Stomach (tissue), 9 donors: Measurements from ENCODE around the gene SOWAHA. TPM values are rescaled to one million over a fixed set of nuclear protein-coding genes. Genes with fewer than 3 reads are reported as not detected.
"Not testable (repeated sequence)": the region's sequence is repeated elsewhere in the genome, so short reads cannot be mapped to it uniquely, and the experiment has no call there.

Experiments
- DNase-seq, 2 donors: peaks; one replicate each; pipeline versions ENCODE4 v3.0.0 to v3.0.0-alpha.2; 2013 to 2019
- H3K27ac ChIP-seq, 5 donors: fragments of 200-600 bp in 4 of 5; sonication (generic) in 4 of 5; one replicate each; pipeline ENCODE4 v1.5.1; 2013 to 2019; ENCODE audit warnings: mild to moderate bottlenecking in 1 of 5, moderate library complexity in 1 of 5
- H3K27me3 ChIP-seq, 3 donors: fragments of 200-600 bp; sonication (generic); one replicate each; pipeline ENCODE4 v1.5.1; 2017 to 2019; ENCODE audit warnings: mixed run types in 1 of 3
- H3K36me3 ChIP-seq, 4 donors: fragments of 200-600 bp; sonication (generic); 1 replicate in 3 of 4; 2 replicates in 1 of 4; pipeline ENCODE4 v1.5.1; 2016 to 2019
- H3K4me1 ChIP-seq, 4 donors: fragments of 200-600 bp; sonication (generic); one replicate each; pipeline ENCODE4 v1.5.1; 2016 to 2019
- H3K4me3 ChIP-seq, 4 donors: fragments of 200-600 bp; sonication (generic) in 3 of 4; one replicate each; pipeline ENCODE4 v1.5.1; 2016 to 2019; ENCODE audit warnings: mild to moderate bottlenecking in 1 of 4
- H3K9me3 ChIP-seq, 4 donors: fragments of 200-600 bp; sonication (generic); one replicate each; pipeline ENCODE4 v1.5.1; 2016 to 2019
- CTCF ChIP-seq, 7 experiments: fragments of 450-650 bp in 4 of 7; fragments of 200-600 bp in 3 of 7; sonication (generic) in 3 of 7; IDR thresholded peaks; one replicate each; pipeline ENCODE4 v1.5.1; 2016 to 2019; ENCODE audit warnings: antibody characterized with exemption in 7 of 7, control low read depth in 2 of 7, mild to moderate bottlenecking in 1 of 7
- EP300 ChIP-seq: sonication (generic); formaldehyde crosslinking; IDR thresholded peaks from one replicate; pipeline ENCODE4 v1.6.1; 2017; ENCODE audit warnings: antibody characterized with exemption
- POLR2A ChIP-seq, 4 donors: fragments of 450-650 bp; IDR thresholded peaks; one replicate each; pipeline ENCODE4 v1.6.1; 2016; ENCODE audit warnings: antibody characterized with exemption in 4 of 4, control low read depth in 2 of 4, mild to moderate bottlenecking in 1 of 4, moderate library complexity in 1 of 4
- POLR2AphosphoS5 ChIP-seq, 3 donors: sonication (generic); formaldehyde crosslinking; IDR thresholded peaks; one replicate each; pipeline ENCODE4 v1.6.1; 2016; ENCODE audit warnings: antibody characterized with exemption in 3 of 3
- WGBS, 5 donors: extraction: QIAGEN DNeasy Blood & Tissue Kit in 3 of 5; methylation state at CpG; one replicate each; pipeline versions ENCODE4 v1.1.5 to v1.1.7; 2013 to 2018; 5-methylcytosine and 5-hydroxymethylcytosine counted together
- intact Hi-C: fragments of 100-400 bp; cut with DNase I; formaldehyde crosslinking; loops from one replicate; pipeline ENCODE4 v1.15.1; 2023; ENCODE audit warnings: low total_unique reads
- polyA plus RNA-seq, 3 donors: library from polyadenylated mRNA; stranded (reverse); fragments of 200-250 nt; gene quantifications; one replicate each; pipeline ENCODE4 v1.2.3, GENCODE V29; 2013
- total RNA-seq, 5 donors: library from RNA; depleted of rRNA; stranded (reverse); fragments of >200 nt; gene quantifications; one replicate each; pipeline versions ENCODE4 v1.1.0 to v1.2.3, GENCODE V29; 2014 to 2016
- donor health status: healthy with polysubstance abuse.
- donor health status: Bipolar disorder and iron deficiency.
- donor health status: healthy.

Gene SOWAHA
- total and polyA plus RNA-seq, 8 donors, result 2.4 to 91.8 (median 6.8) TPM; not detected in 1

GRCh38 chr5:132799392-132799791, 13.7 kb upstream of the SOWAHA start:
- 78 to 91% (median 84%) methylated on average over 2 of the region's 2 CpGs for WGBS, 5 donors
- TF ChIP-seq POLR2AphosphoS5 (IDR thresholded peaks at IDR 0.05) (no peak), CTCF (IDR thresholded peaks at IDR 0.05) (no peak), POLR2A (IDR thresholded peaks at IDR 0.05) (no peak), EP300 (no peak)
- intact Hi-C loops, result no loop called here

GRCh38 chr5:132800545-132800944, 12.6 kb upstream of the SOWAHA start:
- intact Hi-C loops, result no loop called here
- WGBS, 5 donors, result 75 to 83% (median 81%) methylated on average over 2 of the region's 2 CpGs

More at GRCh38 chr5:132799392-132799791, 13.7 kb upstream of the SOWAHA start:
- H3K4me3 ChIP-seq, result no peak overlapping the region
- DNase-seq, result no peak
- no peaks in the 10 kb centered on the region for H3K27me3 ChIP-seq
- no peaks in the 10 kb centered on the region for H3K4me1 ChIP-seq
- no peak overlapping the region for H3K27ac ChIP-seq
- H3K36me3 ChIP-seq, result no peaks in the 10 kb centered on the region
- no peaks in the 10 kb centered on the region for H3K9me3 ChIP-seq

GRCh38 chr5:132802044-132802684, 10.9 kb upstream of the SOWAHA start:
- Histone ChIP-seq H3K4me3 (no peak overlapping the region), H3K9me3 (no peaks in the 10 kb centered on the region), H3K27ac (no peak overlapping the region), H3K36me3 (no peaks in the 10 kb centered on the region), H3K27me3 (no peaks in the 10 kb centered on the region), H3K4me1 (peaks cover 0 to 9% (median 4%) of the 10 kb centered on the region in 4 donors)
- intact Hi-C loops, result no loop called here
- no peak for DNase-seq
- TF ChIP-seq EP300, result no peak
- TF ChIP-seq CTCF (IDR thresholded peaks at IDR 0.05), result peak in 1 of 7 experiments; percentile 10
- WGBS, 5 donors, result 77 to 84% (median 78%) methylated on average over 5 of the region's 5 CpGs

More at GRCh38 chr5:132800545-132800944, 12.6 kb upstream of the SOWAHA start:
- Histone ChIP-seq H3K4me1 (no peaks in the 10 kb centered on the region), H3K36me3 (no peaks in the 10 kb centered on the region), H3K4me3 (no peak overlapping the region), H3K27me3 (no peaks in the 10 kb centered on the region), H3K9me3 (no peaks in the 10 kb centered on the region), H3K27ac (no peak overlapping the region)
- no peak for DNase-seq
- no peak for TF ChIP-seq POLR2AphosphoS5 (IDR thresholded peaks at IDR 0.05)
- TF ChIP-seq EP300, result no peak
- TF ChIP-seq CTCF (IDR thresholded peaks at IDR 0.05), result no peak
- no peak for TF ChIP-seq POLR2A (IDR thresholded peaks at IDR 0.05)

- intact Hi-C loops, H3K36me3 ChIP-seq, H3K27me3 ChIP-seq, H3K9me3 ChIP-seq, H3K4me3 ChIP-seq, H3K27ac ChIP-seq, DNase-seq: not testable (repeated sequence)
- peaks cover 4 to 14% (median 9%) of the 10 kb centered on the region in 4 donors for H3K4me1 ChIP-seq
- 74 to 81% (median 77%) methylated on average over 5 of the region's 5 CpGs for WGBS, 5 donors
Observed at GRCh38 chr5:132802685-132803066, 10.4 kb upstream of the SOWAHA start.

- WGBS, 5 donors, result 94 to 100% (median 100%) methylated on average over 1 of the region's 1 CpG
- H3K4me1 ChIP-seq, result peaks cover 11 to 22% (median 19%) of the 10 kb centered on the region in 4 donors
- intact Hi-C loops, H3K27ac ChIP-seq, H3K27me3 ChIP-seq, H3K36me3 ChIP-seq, H3K9me3 ChIP-seq, H3K4me3 ChIP-seq, DNase-seq: not testable (repeated sequence)
Observed at GRCh38 chr5:132804219-132804618, 8.9 kb upstream of the SOWAHA start.

GRCh38 chr5:132805872-132806271, 7.2 kb upstream of the SOWAHA start:
- H3K4me1 ChIP-seq, result peaks cover 13 to 35% (median 28%) of the 10 kb centered on the region in 4 donors
- H3K4me3 ChIP-seq, DNase-seq, H3K9me3 ChIP-seq, intact Hi-C loops, H3K36me3 ChIP-seq, H3K27ac ChIP-seq, H3K27me3 ChIP-seq: not testable (repeated sequence)
- 87 to 94% (median 92%) methylated on average over 6 of the region's 6 CpGs for WGBS, 5 donors

- Histone ChIP-seq H3K27me3 (peaks cover 0 to 19% (median 12%) of the 10 kb centered on the region in 3 donors), H3K4me1 (peaks cover 13 to 35% (median 28%) of the 10 kb centered on the region in 4 donors), H3K27ac (peak overlapping the region; percentile 47 to 74 (median 67))
- H3K36me3 ChIP-seq, H3K9me3 ChIP-seq, intact Hi-C loops, H3K4me3 ChIP-seq, DNase-seq: not testable (repeated sequence)
- 54 to 74% (median 61%) methylated on average over 12 of the region's 12 CpGs for WGBS, 5 donors
Observed at GRCh38 chr5:132806804-132807162, 6.3 kb upstream of the SOWAHA start.
